Pancreas (tissue), 10 donors: Measurements from ENCODE around the gene BZW2. TPM values are rescaled to one million over a fixed set of nuclear protein-coding genes. Genes with fewer than 3 reads are reported as not detected.

Experiments used
- ATAC-seq, 4 donors: fragments of 200-7000 bp; cut with Tn5 transposase; one replicate each; pipeline versions ENCODE4 v1.8.0 to v1.9.1; 2020; ENCODE audit warnings: mild to moderate bottlenecking in 4 of 4, moderate library complexity in 4 of 4
- DNase-seq, 6 donors: peaks; one replicate each; pipeline ENCODE4 v3.0.0-alpha.2; 2020
- FAIRE-seq: peaks from 2 replicates; lab custom pipeline; 2012; peaks lifted over from hg19 to GRCh38; lab: Jason Lieb, UNC
- H3K27ac ChIP-seq, 4 donors: fragments of 200-600 bp; sonication (generic); 1 replicate in 3 of 4; 2 replicates in 1 of 4; pipeline versions ENCODE4 v1.5.0 to v1.8.0; 2020
- H3K27me3 ChIP-seq, 4 donors: fragments of 200-600 bp; one replicate each; pipeline ENCODE4 v1.8.0; 2021
- H3K36me3 ChIP-seq, 3 donors: fragments of 200-600 bp; sonication (generic) in 1 of 3; one replicate each; pipeline versions ENCODE4 v1.5.0 to v1.8.0; 2020 to 2021
- H3K4me1 ChIP-seq, 3 donors: fragments of 200-600 bp; one replicate each; pipeline ENCODE4 v1.8.0; 2021
- H3K4me3 ChIP-seq, 4 donors: fragments of 200-600 bp; sonication (generic) in 2 of 4; one replicate each; pipeline versions ENCODE4 v1.5.0 to v1.8.0; 2020 to 2021
- H3K9me3 ChIP-seq, 4 donors: fragments of 200-600 bp; one replicate each; pipeline ENCODE4 v1.8.0; 2021
- CTCF ChIP-seq, 4 donors: fragments of 200-600 bp; sonication (generic) in 3 of 4; IDR thresholded peaks; one replicate each; pipeline versions ENCODE4 v1.5.0 to v1.8.0; 2021; ENCODE audit warnings: antibody characterized with exemption in 4 of 4
- WGBS, 2 donors: extraction: QIAGEN DNeasy Blood & Tissue Kit; methylation state at CpG; one replicate each; pipeline ENCODE4 v1.1.7; 2013; 5-methylcytosine and 5-hydroxymethylcytosine counted together
- intact Hi-C, 3 donors: fragments of 100-400 bp; cut with DNase I; formaldehyde crosslinking; loops; one replicate each; pipeline versions ENCODE4 v1.11.1 to v1.14.2; 2022
- polyA plus RNA-seq, 2 donors: library from polyadenylated mRNA; stranded (reverse); fragments of 200-250 nt; gene quantifications; one replicate each; pipeline ENCODE4 v1.2.3, GENCODE V29; 2013
- total RNA-seq, 6 donors: library from RNA; stranded (reverse); fragmentation: NEBNext Ultra II Directional in 4 of 6; extraction: Animal tissue kit (Norgen Biotek cat#: 25700) in 4 of 6; gene quantifications; one replicate each; pipeline versions ENCODE4 v1.2.1 to v1.2.4, GENCODE V29; 2021 to 2023
- donor health status: healthy with polysubstance abuse.
- donor health status: DM: no; HTN: no; CAD: no; lungs with moderate emphysema.
- donor health status: DM: no; HTN: no; CAD: no.
- donor health status: control.
- donor health status: control.
- donor health status: Bipolar disorder and iron deficiency.
- donor health status: DM: yes; HTN: yes; CAD: no.
- donor health status: DM: no; HTN: no; CAD: no.
- donor health status: DM: no; HTN: no; CAD: no.
- donor health status: DM: yes; HTN: yes; CAD: no.

The BZW2 gene
- total and polyA plus RNA-seq, 8 donors, result 10.5 to 29.9 (median 18.2) TPM

DNA sequence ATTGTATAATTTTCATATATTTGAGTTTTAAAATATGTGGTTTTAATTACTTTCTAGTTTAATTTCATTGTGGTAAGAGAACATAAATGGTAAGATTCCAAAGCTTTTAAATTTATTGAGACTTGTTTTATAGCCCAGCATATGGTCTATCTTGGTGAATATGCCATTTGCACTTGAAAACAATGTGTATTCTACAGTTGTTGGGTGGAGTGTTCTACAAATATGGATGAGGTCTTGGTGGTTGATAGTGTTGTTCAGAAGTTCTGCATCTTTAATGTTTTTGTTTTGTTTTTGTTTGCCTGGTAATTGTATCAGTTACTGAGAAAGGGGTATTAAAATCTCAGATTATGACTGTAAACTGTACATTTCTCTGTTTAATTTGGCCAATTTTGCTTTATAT lies 69.9 kb downstream of the BZW2 start:
- Histone ChIP-seq H3K4me1 (no peaks in the 10 kb centered on the region), H3K36me3 (no peaks in the 10 kb centered on the region), H3K27ac (no peak overlapping the region), H3K9me3 (no peaks in the 10 kb centered on the region), H3K27me3 (no peaks in the 10 kb centered on the region), H3K4me3 (no peak overlapping the region)
- intact Hi-C loops, result no loop called here
- ATAC-seq, result no peak
- DNase-seq, result no peak
- FAIRE-seq, result no peak
- TF ChIP-seq CTCF (IDR thresholded peaks at IDR 0.05), result no peak

GRCh38 chr7:16718111-16718656 lies 72.2 kb downstream of the BZW2 start:
- 87 to 88% methylated on average over 3 of the region's 3 CpGs for WGBS, 2 donors
- H3K9me3 ChIP-seq, result no peaks in the 10 kb centered on the region

DNA sequence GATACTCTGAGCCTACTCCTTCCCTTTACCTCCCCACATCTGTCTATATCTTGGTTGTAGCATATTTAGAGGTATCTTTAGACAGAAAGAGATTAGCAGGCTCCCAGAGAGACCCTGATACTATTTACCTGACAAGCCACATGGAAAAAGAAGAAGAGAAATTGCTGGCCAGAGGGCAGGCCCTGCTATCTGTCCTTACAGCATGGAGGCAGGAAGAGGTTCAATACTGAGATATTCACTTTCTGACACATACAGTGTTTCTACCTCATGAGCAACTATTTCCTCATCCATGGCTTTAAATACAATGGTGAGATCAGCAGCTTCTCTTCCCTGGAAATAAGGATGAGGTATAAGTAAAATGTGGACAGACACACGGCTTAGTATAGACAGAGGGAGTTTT lies 73.7 kb downstream of the BZW2 start:
- ATAC-seq (no peak), FAIRE-seq (no peak), DNase-seq (no peak)
- no peak overlapping the region for H3K4me3 ChIP-seq
- no peak for TF ChIP-seq CTCF (IDR thresholded peaks at IDR 0.05)
- H3K27me3 ChIP-seq, result no peaks in the 10 kb centered on the region
- 98 to 100% methylated on average over 1 of the region's 1 CpG for WGBS, 2 donors
- no peak overlapping the region for H3K27ac ChIP-seq
- H3K4me1 ChIP-seq, result no peaks in the 10 kb centered on the region
- no peaks in the 10 kb centered on the region for H3K9me3 ChIP-seq
- no peaks in the 10 kb centered on the region for H3K36me3 ChIP-seq
- intact Hi-C loops, result no loop called here

More at GRCh38 chr7:16718111-16718656, 72.2 kb downstream of the BZW2 start:
- Histone ChIP-seq H3K4me1 (no peaks in the 10 kb centered on the region), H3K4me3 (no peak overlapping the region), H3K36me3 (no peaks in the 10 kb centered on the region), H3K27ac (no peak overlapping the region), H3K27me3 (no peaks in the 10 kb centered on the region)
- no peak for TF ChIP-seq CTCF (IDR thresholded peaks at IDR 0.05)
- intact Hi-C loops, result no loop called here
- ATAC-seq, result no peak
- no peak for DNase-seq
- FAIRE-seq, result no peak

GRCh38 chr7:16721541-16721940 lies 75.6 kb downstream of the BZW2 start:
- 85 to 86% methylated on average over 4 of the region's 4 CpGs for WGBS, 2 donors
- DNase-seq (no peak), FAIRE-seq (no peak), ATAC-seq (no peak)
- Histone ChIP-seq H3K4me3 (no peak overlapping the region), H3K4me1 (peaks cover 0 to 6% (median 2%) of the 10 kb centered on the region in 3 donors), H3K36me3 (no peaks in the 10 kb centered on the region), H3K27ac (no peak overlapping the region), H3K9me3 (no peaks in the 10 kb centered on the region), H3K27me3 (no peaks in the 10 kb centered on the region)
- intact Hi-C loops, result no loop called here
- no peak for TF ChIP-seq CTCF (IDR thresholded peaks at IDR 0.05)

GRCh38 chr7:16724344-16724743 lies 78.4 kb downstream of the BZW2 start:
- no peak for TF ChIP-seq CTCF (IDR thresholded peaks at IDR 0.05)
- no peaks in the 10 kb centered on the region for H3K36me3 ChIP-seq
- H3K27me3 ChIP-seq, result no peaks in the 10 kb centered on the region
- no peak for ATAC-seq
- no peak overlapping the region for H3K4me3 ChIP-seq
- FAIRE-seq, result no peak
- 42 to 47% methylated on average over 1 of the region's 1 CpG for WGBS, 2 donors
- H3K4me1 ChIP-seq, result peaks cover 0 to 6% (median 5%) of the 10 kb centered on the region in 3 donors
- no peak for DNase-seq
- H3K9me3 ChIP-seq, result no peaks in the 10 kb centered on the region
- H3K27ac ChIP-seq, result no peak overlapping the region
- intact Hi-C loops, result no loop called here
